RWPE1 (cell line): ENCODE measurements around the gene GFOD1.
A peak's percentile ranks its signal among the peaks of the same experiment; 100 is the strongest.

ENCODE experiments used
- CTCF ChIA-PET: fragments of 350-600 bp; sonication (Branson Sonifier 250); formaldehyde crosslinking; extraction: SDS; loops from one replicate; lab custom pipeline; 2021; lab: Yijun Ruan, JAX
- POLR2A ChIA-PET: fragments of 400-600 bp; formaldehyde crosslinking; extraction: SDS; loops from one replicate; lab custom pipeline; 2020; ENCODE audit warnings: antibody characterized with exemption; ENCODE audit not compliant: low non-redundant PET; lab: Yijun Ruan, JAX
- DNase-seq: peaks from one replicate; pipeline ENCODE4 v3.0.0; 2012; ENCODE audit warnings: low spot score
- H3K27ac ChIP-seq: fragments of 450-650 bp; 2 replicates; pipeline ENCODE4 v1.5.1; 2017
- TF ChIP-seq, protein P1 (sequence below): fragments of 450-650 bp; conservative IDR thresholded peaks from 2 replicates; pipeline ENCODE4 v1.5.1; 2017; ENCODE audit warnings: low read depth, mild to moderate bottlenecking

Gene GFOD1, protein sequence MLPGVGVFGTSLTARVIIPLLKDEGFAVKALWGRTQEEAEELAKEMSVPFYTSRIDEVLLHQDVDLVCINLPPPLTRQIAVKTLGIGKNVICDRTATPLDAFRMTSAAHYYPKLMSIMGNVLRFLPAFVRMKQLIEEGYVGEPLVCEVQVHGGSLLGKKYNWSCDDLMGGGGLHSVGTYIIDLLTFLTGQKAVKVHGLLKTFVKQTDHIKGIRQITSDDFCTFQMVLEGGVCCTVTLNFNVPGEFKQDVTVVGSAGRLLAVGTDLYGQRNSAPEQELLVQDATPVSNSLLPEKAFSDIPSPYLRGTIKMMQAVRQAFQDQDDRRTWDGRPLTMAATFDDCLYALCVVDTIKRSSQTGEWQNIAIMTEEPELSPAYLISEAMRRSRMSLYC

DNA sequence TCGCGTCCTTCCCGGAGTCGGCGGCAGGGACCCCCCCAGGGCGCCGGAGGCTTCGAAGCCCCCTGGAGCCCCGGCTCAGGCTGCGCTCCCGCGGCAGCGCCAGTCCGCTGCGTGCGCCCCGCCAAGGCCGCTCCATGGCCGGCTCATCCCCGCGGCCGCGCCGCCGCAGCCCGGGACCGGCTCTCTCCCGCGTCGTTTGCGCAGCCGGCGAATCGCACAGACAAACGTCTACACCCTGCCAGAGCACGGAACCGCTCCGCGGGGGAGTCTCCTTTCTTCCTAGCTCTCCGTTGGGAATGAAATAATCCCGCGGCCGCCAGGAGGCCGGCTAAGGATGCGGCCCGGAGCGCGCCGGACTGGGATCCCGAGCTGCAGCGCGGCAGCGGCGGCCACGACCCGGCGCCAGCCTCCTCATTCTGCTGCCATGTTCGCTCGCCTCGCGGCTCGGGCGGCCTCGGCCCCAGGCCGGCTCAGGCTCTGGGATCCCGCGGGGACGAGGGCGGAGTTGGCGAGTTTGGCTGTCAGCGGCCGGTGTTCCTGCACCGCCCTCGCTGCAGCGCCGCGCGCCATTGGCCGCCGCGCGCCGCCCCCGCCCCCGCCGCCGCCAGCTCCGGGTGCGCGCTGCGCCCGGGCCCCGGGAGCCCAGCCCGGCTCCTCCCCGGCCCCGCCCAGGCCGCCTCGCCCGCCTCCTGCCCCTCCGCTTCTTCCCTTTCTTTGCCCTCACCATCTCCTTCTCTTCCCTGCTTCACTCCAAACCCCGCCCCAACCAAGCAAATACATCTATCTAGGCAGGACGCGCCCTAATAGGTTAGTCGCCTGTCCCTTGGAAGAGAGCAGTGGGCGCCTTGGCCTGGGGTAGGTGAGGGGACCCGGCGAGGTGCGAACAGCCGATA, at the start of gene GFOD1:
Gene GFOD1, minus strand, starts transcription at position 479 of the 893 bp plus-strand sequence. CDS start 710 bp downstream, outside the sequence.
- H3K27ac ChIP-seq = peak within 1 kb of the TSS; percentile 92
- DNase-seq = peak; percentile 90
- CTCF ChIA-PET = interaction anchor here (2.6 kb wide), 1 partner anchor 88 kb away, joined by 11 read pairs; the partner anchor contains the start of gene SIRT5
- TF ChIP-seq, protein P1, sequence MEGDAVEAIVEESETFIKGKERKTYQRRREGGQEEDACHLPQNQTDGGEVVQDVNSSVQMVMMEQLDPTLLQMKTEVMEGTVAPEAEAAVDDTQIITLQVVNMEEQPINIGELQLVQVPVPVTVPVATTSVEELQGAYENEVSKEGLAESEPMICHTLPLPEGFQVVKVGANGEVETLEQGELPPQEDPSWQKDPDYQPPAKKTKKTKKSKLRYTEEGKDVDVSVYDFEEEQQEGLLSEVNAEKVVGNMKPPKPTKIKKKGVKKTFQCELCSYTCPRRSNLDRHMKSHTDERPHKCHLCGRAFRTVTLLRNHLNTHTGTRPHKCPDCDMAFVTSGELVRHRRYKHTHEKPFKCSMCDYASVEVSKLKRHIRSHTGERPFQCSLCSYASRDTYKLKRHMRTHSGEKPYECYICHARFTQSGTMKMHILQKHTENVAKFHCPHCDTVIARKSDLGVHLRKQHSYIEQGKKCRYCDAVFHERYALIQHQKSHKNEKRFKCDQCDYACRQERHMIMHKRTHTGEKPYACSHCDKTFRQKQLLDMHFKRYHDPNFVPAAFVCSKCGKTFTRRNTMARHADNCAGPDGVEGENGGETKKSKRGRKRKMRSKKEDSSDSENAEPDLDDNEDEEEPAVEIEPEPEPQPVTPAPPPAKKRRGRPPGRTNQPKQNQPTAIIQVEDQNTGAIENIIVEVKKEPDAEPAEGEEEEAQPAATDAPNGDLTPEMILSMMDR = no peak
- POLR2A ChIA-PET = interaction anchor here (1.7 kb wide), 1 partner anchor 88 kb away, joined by 3 read pairs; no protein-coding TSS in a partner anchor

DNA sequence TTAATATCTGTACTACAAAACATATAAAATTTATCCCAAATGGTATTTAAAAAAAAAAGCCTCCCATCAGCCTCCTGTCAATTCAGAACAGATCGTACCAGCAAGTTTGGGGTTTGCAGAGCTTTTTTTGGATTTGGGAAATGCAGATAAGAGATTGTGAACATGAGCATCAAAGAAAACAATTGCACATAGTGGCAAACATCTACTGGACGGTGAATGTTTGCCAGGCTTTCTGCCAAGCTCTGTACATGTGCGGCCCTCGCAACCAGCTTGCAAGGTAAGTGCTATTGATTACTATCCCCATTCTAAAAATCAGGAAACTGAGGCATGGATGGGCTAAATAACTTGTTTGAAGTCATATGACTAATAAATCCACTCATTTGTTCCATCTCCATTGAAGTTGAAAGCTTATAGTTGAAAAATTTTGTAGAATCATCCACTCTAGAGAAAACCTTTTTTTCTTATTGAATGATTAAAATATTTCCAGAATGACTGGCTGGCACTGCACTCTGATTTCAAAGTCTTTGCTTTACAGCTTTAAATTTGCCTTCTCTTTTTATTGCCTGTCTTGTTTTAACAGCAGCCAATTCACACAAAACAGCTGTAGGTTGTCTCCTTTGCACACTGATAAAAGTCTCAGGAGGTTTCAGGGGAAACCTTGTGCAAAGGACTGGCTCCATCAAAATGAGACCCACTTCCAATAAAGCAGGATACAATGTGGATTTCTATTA, 49.6 kb upstream of the GFOD1 start:
- CTCF ChIA-PET = interaction anchor here (0.5 to 1.6 kb wide), 2 partner anchors 67 to 162 kb away, joined by 3 to 6 read pairs; no protein-coding TSS in a partner anchor
- POLR2A ChIA-PET = no interaction called here
- no peak overlapping the region for H3K27ac ChIP-seq
- TF ChIP-seq, protein P1 = no peak
- no peak for DNase-seq

DNA sequence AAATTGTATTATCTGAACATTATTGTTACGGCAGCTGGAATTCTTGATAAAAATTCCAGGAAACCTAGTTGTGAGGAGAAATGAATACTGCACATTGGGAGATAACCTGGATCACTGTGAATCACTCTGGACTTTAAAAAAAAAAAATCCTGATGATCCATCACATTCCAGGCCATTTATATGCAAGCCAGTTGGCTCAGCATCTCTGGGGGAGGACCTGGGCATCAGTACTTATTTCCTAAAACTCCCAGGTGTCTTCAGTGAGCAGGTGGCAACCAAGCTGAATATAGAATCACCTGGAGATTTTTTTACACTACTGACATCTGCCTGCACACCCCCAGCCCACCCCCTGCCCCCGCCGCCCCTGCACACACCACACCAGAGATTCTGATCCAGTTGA, 47.9 kb upstream of the GFOD1 start:
- ChIA-PET CTCF (no interaction called here), POLR2A (no interaction called here)
- no peak overlapping the region for H3K27ac ChIP-seq
- peak; percentile 25 for DNase-seq
- TF ChIP-seq, protein P1 = no peak

DNA sequence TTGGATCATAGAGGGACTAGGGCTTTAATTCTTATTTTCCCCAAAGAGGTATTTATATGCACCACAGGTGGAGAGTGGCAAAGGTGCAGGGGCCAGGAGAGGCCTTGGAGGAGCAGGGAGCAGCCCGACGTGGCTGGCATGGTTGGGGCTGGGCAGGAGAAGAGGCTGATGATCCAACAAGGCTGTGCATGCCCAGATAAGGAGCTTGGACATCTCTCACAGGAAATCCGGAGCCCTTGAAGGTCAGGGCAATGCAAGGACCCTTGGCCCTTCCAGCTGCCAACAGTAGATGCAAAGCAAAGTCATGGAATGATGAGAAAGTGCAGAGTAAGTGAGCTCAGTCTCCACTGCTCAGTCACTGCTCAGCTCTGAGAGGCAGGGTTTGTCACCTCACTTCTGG, 47.1 kb upstream of the GFOD1 start:
- POLR2A ChIA-PET = no interaction called here
- TF ChIP-seq, protein P1 = no peak
- CTCF ChIA-PET = no interaction called here
- no peak overlapping the region for H3K27ac ChIP-seq
- no peak for DNase-seq

DNA sequence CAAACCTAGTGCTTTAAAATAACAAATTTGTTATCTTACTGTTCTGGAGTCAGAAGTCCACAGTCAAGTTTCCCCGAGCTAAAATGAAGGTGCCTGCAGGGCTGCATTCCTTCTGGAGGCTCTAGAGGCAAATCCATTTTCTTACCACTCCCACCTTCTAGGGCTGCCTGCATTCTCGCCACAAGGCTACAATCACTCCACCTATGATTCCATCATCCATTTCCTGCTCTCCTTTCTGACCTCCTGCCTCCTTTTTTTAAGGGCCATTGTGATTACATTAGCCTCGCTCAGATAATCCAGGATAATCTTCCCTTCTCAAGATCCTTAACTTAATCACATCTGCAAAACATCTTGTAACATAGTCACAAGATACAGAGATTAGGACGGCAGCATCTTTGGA, 44.6 kb upstream of the GFOD1 start:
- TF ChIP-seq, protein P1 = no peak
- no peak for DNase-seq
- CTCF ChIA-PET = interaction anchor here (0.6 kb wide), 1 partner anchor 620 kb away, joined by 4 read pairs; no protein-coding TSS in a partner anchor
- H3K27ac ChIP-seq = no peak overlapping the region
- POLR2A ChIA-PET = no interaction called here
